ENCODE measurements around the gene RBMS1. TPM values are rescaled to one million over a fixed set of nuclear protein-coding genes. Genes with fewer than 3 reads are reported as not detected.

RBMS1 gene
- total RNA-seq, 4 donors from 2014 or later = 68.1 to 83.4 (median 72.5) TPM

DNA sequence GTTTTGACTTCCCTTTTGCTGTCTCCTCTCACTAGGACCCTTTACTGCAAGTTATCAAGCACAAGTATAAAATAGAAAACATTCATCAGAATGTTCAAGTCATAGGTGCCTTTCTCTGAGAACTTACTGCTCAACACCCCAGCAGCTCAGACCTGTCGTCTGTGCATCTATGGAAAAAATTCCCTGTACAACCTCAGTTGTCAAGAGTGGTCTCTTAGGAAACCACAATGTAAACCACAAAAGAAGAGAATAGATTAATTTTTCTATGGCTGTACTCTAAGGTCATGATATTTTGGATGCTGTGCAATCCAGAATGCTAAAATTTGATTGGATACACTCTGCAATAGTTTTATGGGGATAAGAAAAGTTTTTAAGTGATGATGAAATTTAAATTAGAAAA lies 84.1 kb downstream of the RBMS1 start:
- 71 to 76% methylated on average over 1 of the region's 1 CpG for WGBS, 2 donors
- Histone ChIP-seq H3K36me3 (no peaks in the 10 kb centered on the region), H3K4me3 (no peak overlapping the region), H3K9me3 (no peaks in the 10 kb centered on the region), H3K4me1 (peaks cover 0 to 57% (median 27%) of the 10 kb centered on the region in 4 donors), H3K27me3 (no peaks in the 10 kb centered on the region), H3K27ac (peak overlapping the region in 2 of 4 donors; percentile 83 to 97)
- DNase-seq (ENCODE audit: low spot score in 2 of 2) = no peak
- TF ChIP-seq CTCF (IDR thresholded peaks at IDR 0.05) (no peak), POLR2A (IDR thresholded peaks at IDR 0.05) (no peak), EP300 (IDR thresholded peaks at IDR 0.05) (no peak)

DNA sequence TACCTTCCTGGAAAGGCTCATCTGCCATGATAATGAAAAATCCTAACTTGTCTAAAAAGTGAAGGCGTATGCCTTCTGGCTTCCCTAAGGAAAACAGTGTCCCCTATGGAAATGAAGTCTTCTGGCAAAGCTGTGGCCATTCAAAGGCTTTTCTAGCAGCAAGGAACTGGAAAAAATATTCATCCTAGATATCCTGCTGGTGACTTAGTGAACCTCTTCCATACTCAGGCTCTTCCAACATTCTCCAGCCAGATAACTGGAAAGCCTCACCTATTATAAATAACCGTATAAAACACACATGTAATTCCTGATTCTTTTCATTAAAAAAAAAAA lies 84.7 kb downstream of the RBMS1 start:
- TF ChIP-seq POLR2A (IDR thresholded peaks at IDR 0.05) (no peak), CTCF (IDR thresholded peaks at IDR 0.05) (peak in 2 of 5 experiments; percentile 22 to 38)
- H3K27me3 ChIP-seq = no peaks in the 10 kb centered on the region

GRCh38 chr2:160408173-160408958 lies 85.2 kb downstream of the RBMS1 start:
- Histone ChIP-seq H3K9me3 (no peaks in the 10 kb centered on the region), H3K27me3 (no peaks in the 10 kb centered on the region), H3K4me1 (peaks cover 0 to 68% (median 37%) of the 10 kb centered on the region in 4 donors), H3K4me3 (peak overlapping the region; percentile 23 to 93 (median 83)), H3K27ac (peak overlapping the region; percentile 65 to 97 (median 78)), H3K36me3 (no peaks in the 10 kb centered on the region)
- TF ChIP-seq POLR2A (IDR thresholded peaks at IDR 0.05) = no peak
- no peak for TF ChIP-seq EP300 (IDR thresholded peaks at IDR 0.05)
- no peak for TF ChIP-seq CTCF (IDR thresholded peaks at IDR 0.05)
- WGBS, 2 donors = 30 to 37% methylated on average over 34 of the region's 34 CpGs
- DNase-seq (ENCODE audit: low spot score in 2 of 2) = no peak

More for the DNA sequence above, 84.7 kb downstream of the RBMS1 start:
- no peaks in the 10 kb centered on the region for H3K9me3 ChIP-seq
- H3K36me3 ChIP-seq = no peaks in the 10 kb centered on the region
- WGBS, 2 donors = 77 to 78% methylated on average over 2 of the region's 2 CpGs
- H3K4me1 ChIP-seq = peaks cover 0 to 63% (median 32%) of the 10 kb centered on the region in 4 donors
- H3K4me3 ChIP-seq = no peak overlapping the region
- no peak for DNase-seq (ENCODE audit: low spot score in 2 of 2)
- H3K27ac ChIP-seq = peak overlapping the region in 3 of 4 donors; percentile 74 to 97 (median 83)

- no peak for DNase-seq (ENCODE audit: low spot score in 2 of 2)
- peaks cover 0 to 76% (median 39%) of the 10 kb centered on the region in 4 donors for H3K4me1 ChIP-seq
- TF ChIP-seq POLR2A (IDR thresholded peaks at IDR 0.05) (peak; percentile 19 to 73), EP300 (IDR thresholded peaks at IDR 0.05) (peak in 1 of 2 donors; percentile 7), CTCF (IDR thresholded peaks at IDR 0.05) (peak in 3 of 5 experiments; percentile 36 to 67 (median 51))
- no peaks in the 10 kb centered on the region for H3K36me3 ChIP-seq
- WGBS, 2 donors = 0 to 1% methylated on average over 1 to 46 of the region's 120 CpGs
- H3K9me3 ChIP-seq = no peaks in the 10 kb centered on the region
- H3K27me3 ChIP-seq = no peaks in the 10 kb centered on the region
- H3K4me3 ChIP-seq = peak overlapping the region; percentile 77 to 93 (median 86)
- H3K27ac ChIP-seq = peak overlapping the region; percentile 65 to 97 (median 96)
These were observed 86.0 kb downstream of the RBMS1 start for GRCh38 chr2:160407393-160408172.

Measured in tibial nerve (tissue), 4 donors.